Non-pigmented ciliary epithelial cell (primary cell): Measurements from ENCODE around the gene RBL2.
"Not testable (repeated sequence)": the region's sequence is repeated elsewhere in the genome, so short reads cannot be mapped to it uniquely, and the experiment has no call there.

ENCODE experiments used
- DNase-seq: peaks from one replicate; pipeline ENCODE4 v3.0.0-alpha.2; 2010; ENCODE audit warnings: low read depth

RBL2 gene, protein sequence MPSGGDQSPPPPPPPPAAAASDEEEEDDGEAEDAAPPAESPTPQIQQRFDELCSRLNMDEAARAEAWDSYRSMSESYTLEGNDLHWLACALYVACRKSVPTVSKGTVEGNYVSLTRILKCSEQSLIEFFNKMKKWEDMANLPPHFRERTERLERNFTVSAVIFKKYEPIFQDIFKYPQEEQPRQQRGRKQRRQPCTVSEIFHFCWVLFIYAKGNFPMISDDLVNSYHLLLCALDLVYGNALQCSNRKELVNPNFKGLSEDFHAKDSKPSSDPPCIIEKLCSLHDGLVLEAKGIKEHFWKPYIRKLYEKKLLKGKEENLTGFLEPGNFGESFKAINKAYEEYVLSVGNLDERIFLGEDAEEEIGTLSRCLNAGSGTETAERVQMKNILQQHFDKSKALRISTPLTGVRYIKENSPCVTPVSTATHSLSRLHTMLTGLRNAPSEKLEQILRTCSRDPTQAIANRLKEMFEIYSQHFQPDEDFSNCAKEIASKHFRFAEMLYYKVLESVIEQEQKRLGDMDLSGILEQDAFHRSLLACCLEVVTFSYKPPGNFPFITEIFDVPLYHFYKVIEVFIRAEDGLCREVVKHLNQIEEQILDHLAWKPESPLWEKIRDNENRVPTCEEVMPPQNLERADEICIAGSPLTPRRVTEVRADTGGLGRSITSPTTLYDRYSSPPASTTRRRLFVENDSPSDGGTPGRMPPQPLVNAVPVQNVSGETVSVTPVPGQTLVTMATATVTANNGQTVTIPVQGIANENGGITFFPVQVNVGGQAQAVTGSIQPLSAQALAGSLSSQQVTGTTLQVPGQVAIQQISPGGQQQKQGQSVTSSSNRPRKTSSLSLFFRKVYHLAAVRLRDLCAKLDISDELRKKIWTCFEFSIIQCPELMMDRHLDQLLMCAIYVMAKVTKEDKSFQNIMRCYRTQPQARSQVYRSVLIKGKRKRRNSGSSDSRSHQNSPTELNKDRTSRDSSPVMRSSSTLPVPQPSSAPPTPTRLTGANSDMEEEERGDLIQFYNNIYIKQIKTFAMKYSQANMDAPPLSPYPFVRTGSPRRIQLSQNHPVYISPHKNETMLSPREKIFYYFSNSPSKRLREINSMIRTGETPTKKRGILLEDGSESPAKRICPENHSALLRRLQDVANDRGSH

DNA sequence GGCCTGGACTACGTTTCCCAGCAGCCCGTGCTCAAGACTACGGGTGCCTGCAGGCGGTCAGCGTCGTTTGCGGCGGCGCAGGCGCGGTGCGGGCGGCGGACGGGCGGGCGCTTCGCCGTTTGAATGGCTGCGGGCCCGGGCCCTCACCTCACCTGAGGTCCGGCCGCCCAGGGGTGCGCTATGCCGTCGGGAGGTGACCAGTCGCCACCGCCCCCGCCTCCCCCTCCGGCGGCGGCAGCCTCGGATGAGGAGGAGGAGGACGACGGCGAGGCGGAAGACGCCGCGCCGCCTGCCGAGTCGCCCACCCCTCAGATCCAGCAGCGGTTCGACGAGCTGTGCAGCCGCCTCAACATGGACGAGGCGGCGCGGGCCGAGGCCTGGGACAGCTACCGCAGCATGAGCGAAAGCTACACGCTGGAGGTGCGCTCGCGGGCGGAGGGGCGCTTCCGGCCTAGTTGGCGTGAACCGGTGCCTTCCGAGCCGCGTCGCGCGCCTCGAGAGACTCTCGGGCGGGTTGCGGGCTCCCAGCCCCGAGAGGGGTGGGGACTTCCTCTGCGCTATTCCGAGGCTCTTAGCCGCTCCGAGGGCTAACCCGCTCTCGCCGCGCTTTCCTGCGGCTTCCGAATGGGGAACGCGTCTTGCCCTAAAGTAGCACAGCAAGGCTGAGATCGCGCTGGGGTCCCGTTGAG lies at the start of gene RBL2:
RBL2 (plus strand) TSS at position 95 of the 689 bp plus-strand sequence; CDS start at position 181, 86 bp downstream.
- no peak for DNase-seq

DNA sequence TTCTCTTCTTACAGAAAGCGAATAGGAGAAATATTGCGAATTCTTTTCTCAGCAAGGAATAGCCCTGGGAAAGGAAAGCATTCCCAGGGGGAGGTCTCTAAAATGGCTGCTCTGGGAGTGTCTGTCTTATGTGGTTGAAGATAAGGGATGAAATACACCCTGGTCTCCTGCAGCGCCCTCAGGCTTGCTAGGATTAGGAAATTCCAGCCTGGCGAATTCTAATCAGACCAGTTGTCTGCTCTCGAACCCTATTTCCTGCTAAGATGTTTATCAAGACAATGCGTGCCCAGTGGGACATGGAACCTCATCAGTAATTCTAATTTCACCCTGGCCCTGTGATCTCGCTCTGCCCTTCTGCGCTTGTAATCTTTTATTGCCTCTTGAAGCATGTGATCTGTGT lies 49.7 kb upstream of the RBL2 start:
- DNase-seq: not testable (repeated sequence)

DNA sequence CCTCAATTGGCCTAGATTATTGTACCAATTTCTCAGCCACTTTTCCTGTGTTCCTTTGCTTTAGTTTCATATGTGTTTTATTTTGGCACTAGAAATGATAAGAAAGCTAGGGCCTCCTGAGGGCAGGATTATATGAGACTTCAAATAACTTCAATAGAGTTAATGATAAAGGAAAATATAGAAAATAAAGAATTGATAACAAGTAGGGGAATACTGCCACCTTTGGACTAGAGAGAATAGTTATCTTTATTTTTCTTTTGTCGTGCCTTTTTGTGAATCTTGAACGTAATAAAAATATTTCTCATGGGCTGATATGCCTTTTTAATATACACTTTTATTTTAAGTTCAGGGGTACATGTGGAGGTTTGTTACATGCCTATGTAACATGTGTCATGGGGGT lies 29.3 kb upstream of the RBL2 start:
- no peak for DNase-seq

DNA sequence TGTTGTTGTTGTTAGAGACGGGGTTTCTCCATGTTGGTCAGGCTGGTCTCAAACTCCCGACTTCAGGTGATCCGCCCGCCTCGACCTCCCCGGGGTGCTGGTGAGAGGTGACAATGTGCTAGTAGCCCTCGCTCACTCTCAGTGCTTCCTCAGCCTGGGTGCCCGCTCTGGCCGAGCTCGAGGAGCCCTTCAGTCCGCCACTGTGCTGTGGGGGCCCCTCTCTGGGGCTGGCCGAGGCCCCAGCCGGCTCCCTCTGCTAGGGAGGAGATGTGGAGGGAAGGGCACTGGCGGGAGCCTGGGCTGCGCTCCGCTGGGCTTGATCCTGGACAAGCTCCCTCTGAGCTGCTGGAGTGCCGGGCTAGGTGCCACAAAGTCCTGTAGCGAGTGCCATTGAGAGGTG lies 21.7 kb upstream of the RBL2 start:
- DNase-seq: no peak

DNA sequence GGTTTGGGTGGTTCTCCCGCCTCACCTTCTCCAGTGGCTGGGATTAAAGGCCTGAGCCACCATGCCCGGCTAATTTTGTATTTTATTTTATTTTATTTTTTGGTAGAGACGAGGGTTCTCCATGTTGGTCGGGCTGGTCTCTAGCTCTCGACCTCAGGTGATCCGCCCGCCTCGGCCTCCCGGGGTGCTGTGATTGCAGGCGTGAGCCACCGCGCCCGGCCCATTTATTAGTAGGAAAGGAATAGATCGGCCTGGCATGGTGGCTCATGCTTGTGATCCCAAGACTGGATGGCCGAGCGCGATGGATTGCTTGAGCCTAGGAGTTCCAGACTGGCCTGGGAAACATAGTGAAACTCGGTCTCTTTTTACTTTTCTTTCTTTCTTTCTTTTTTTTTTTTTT lies 20.4 kb upstream of the RBL2 start:
- no peak for DNase-seq

DNA sequence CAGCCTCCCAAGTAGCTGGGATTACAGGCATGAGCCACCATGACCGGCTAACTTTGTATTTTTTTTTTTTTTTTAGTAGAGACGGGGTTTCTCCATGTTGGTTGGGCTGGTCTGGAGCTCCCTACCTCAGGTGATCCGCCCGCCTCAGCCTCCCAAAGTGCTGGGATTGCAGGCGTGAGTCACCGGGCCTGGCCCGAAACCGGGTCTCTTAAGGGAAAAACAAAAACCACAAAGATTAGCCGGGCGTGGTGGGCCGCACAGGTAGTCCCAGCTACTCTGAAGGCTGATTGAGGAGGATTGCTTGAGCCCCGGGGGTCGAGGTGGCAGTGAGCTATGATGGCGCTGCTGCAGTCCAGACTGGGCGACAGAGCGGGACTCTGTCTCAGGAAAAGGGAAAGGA lies 19.9 kb upstream of the RBL2 start:
- no peak for DNase-seq

DNA sequence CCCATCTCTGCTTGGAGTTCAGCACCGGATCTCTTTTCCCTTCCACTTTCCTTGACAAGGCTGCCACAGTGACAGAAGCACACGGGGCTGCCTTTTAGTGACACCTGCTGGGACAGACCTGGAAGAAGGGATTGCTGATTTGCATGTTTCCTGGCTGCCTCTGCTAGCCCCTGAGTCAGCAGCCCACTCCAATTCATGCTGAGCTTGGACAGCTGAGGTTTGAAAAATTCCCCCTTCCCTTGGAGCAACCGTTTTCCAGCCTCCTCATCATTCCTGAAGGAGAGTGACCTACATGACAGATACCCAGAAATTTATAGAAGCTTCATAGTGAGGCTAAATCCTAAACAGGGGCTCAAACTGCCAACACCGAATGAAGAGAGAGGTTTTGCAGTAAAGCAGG lies 18.8 kb upstream of the RBL2 start:
- DNase-seq: no peak

DNA sequence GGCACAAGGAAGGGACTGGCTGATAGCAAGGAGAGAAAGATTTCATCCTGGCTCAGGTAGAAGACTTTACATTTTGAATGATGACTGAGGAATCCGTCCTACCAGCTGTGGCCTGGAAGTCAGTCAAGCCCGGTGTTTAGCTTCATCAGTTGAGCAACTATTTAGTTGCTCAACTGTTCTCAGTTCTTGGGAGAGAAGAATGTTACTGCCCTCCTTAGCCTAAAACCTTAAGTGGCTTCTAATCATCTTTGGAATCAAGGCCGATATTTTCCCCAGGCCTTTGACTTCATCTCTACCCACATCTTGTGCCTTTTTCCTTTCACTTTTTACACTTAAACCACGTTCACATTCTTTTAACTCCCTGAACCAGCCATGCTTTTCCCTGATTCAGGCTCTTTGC lies 17.3 kb upstream of the RBL2 start:
- no peak for DNase-seq

DNA sequence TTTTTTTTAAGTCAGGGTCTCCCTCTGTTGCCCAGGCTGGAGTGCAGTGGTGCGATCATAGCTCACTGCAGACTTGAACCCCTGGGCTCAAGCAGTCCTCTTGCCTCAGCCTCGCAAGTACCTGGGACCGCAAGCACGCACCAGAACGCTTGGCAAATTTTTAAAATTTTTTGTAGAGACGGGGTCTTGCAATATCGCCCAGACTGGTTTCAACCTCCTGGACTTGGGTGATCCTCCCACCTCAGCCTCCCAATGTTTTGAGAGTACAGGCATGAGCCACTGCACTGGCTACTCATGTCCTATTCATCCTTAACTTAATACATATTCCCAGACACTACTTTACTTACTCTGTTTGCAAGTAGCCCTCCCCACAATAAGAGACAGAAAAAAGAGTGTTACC lies 16.3 kb upstream of the RBL2 start:
- DNase-seq: no peak

DNA sequence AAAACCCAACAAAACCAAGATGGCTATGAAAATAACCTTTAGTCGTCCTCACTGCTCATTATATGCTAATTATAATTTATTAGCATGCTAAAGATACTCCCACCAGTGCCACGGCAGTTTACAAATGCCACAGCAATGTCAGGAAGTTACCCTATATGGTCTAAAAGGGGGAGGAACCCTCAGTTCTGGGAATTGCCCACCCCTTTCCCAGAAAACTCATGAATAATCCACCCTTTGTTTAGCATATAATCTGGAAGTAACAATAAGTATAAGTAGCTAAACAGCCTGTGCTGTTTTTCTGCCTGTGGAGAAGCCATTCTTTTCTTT lies 14.9 kb upstream of the RBL2 start:
- not testable (repeated sequence) for DNase-seq

DNA sequence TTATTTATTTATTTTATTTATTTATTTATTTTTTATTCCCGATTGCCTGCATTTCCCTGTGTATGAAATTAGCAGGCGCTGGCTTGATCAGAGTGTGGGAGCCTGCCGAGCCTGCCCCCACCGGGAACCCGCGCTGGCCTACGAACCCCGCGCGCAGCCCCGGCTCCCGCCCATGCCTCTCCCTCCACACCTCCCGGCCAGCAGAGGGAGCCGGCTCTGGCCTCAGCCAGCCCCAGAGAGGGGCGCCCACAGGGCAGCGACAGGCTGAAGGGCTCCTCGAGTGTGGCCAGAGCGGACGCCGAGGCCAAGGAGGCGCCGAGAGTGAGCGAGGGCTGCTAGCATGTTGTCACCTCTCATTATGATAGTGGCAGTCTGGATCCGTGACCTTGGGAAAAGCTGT lies 13.0 kb upstream of the RBL2 start:
- DNase-seq: no peak

DNA sequence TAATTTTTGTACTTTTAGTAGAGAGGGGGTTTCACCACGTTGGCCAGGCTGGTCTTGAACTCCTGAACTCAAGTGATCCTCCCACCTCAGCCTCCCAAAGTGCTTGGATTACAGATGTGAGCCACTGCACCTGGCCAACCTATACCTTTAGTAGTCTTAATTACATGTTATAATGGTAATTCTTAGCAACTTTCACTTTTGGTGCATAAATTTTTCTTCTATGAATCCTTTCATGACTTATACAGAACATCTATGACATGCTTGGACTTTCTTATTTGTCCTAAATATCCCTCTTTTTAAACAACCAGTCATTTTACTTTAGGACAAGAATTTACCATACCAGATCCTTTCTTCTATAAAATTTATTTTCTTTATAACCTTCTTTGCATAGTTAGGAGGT lies 10.3 kb upstream of the RBL2 start:
- DNase-seq: not testable (repeated sequence)

DNA sequence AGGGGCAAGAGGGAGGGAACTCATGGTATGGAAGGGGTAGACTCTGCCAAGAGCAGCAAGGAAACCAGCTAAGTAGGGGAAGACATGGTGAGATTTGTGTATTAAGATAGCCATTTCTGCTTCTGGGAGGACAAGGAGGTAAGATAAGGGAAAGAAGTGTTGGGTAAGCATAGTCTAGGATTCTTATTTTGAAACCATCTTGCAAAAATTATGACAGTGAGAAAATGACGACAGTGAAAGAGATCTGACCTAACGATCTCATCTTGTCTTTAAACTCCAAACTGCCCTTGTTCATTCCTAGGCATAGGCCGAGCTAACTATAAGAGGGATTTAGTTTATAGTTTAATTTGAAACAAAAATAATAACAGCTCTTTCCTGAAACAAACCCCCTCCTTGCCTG lies 5.6 kb upstream of the RBL2 start:
- DNase-seq: no peak

DNA sequence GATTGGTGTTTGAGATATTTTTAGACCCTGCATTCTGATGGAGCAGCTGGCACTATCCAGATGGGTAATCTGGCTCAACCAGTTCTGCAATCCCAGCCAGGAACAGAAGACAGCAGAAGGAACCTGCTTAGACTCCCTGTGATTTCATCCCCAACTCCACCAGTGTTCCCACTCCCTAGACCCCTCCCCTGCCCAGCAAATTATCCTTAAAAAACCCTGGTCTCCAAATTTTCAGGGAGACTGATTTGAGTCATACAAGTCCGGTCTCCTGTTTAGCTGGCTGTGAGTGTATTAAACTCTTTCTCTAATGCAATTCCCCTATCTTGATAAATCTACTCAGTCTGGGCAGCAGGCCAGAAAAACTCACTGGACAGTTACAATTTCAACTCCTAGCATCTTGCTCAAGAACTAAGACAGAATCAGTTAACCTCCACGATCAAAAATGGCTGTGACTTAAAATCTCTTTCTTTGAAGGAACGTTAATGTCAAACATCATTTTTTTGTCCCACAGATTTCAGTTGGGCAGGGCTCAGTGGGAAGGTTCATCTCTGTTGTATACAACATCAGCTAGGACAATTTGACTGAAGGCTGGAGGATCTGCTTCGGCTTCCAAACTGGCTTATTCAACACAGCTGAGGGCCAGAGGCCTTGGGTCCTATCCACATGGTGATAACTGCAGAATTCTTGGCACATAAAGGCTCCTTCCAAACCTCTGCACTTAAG lies 4.9 kb upstream of the RBL2 start:
- no peak for DNase-seq

DNA sequence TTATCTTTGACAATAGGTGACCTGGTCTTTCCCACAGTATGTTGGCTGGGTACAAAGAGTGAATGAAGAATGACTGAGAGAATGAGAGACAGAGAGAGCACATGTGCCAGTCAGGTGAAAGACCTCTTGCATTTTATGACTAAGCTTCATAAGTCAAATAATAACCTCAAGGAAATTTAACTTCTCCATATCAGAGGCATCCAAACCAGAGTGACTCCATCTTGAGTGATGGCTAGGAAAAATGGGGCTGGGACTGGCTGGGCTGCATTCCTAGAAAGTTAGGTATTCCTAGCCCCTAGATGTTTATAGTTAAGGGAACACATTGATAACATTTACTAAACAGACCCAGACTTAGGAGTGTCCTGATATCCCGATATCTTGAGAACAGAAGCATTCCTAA lies 3.9 kb upstream of the RBL2 start:
- no peak for DNase-seq

DNA sequence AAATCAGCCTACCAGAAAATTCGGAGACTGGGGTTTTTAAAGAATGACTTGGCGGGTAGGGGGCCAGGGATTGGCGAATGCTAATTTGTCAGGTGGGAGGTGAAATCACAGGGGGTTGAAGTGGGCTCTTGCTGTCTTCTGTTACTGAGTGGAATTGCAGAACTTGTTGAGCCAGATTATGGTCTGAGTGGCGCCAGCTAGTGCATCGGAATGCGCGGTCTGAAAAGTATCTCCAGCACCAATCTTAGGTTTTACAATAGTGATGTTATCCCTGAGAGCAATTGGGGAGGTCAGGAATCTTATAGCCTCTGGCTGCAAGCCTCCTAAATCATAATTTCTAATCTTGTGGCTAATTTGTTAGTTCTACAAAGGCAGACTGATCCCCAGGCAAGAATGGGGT lies 762 bp upstream of the RBL2 start:
- DNase-seq: no peak

DNA sequence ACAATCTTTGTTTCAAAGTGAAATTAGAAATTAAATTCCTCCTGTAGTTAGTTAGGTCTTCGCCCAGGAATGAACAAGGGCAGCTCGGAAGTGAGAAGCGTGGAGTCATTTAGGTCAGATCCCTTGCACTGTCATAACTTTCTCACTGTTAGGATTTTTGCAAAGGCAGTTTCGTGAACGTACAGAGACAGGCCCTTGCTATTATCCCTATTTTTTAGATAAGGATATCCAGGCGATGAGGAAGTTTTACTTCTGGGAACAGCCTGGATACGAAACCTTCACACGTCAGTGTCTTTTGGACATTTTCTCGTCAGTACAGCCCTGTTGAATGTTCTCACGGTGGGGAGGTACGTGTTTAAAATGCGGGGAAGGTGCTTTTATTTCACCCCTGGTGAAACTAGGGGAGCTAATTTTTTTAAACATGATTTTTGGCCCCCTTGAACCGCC lies 318 bp upstream of the RBL2 start:
- DNase-seq: no peak

DNA sequence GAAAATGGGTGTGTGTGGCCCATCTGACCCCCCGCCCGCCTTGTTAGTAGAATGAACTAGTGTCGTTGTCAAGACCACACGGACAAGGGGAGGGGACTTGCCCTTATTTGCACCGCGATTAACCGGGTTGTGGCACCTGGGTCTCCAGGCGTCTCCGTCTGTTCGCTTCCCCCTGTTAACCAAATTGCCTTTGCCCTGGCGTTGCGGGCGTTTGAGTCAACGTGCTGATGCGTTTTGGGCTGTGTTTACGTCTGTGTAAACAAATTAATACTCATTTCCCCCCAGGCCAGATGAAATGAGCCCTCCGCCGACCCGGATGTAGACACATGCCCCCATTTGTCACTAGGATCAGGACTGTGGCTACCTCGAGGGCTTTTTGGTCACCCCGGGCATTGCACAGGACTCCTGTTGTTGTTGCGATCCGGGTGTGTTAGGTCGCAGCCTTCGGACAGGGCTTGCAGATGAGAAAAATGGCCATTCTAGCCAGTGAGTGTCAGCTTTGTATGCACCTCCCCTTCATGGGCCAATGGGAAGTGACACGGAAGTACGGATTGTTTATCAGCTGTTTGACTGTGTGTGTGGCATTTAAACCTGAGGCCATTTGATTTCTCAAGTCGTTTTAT lies 906 bp downstream of the RBL2 start:
- peak; percentile 59 for DNase-seq

DNA sequence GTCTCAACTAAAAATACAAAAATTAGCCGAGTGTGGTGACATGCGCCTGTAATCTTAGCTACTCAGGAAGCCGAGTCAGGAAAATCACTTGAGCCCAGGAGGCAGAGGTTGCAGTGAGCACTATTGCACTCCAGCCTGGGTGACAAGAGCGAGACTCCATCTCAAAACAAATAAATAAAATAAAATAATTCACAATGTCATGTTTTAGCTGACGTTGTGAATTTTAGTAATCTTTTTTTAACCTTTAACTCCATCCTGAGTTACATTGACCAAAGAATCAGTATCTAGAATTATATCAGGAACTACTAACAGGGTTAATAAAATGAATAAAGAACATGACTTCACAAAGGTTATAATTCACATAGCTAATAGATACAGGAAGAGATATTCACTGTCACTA lies 5.9 kb downstream of the RBL2 start:
- DNase-seq: no peak

DNA sequence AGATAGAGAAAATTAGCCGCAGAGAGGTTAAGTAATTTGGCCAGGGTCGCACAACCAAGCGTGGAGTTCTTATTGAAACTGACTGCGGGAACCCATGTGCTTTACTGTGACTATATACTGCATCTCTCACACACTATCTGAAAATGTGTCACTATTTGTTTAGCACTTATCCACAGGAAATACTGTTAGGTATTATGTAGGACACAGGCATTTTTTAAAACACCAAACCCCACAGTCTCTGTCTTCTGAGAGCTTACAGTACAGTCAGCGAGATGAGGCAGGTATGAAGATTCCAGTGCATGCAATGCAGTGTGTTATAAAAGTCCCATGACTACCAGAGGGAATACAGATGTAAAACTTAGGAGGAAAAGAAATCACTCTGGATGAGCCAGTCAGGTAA lies 11.3 kb downstream of the RBL2 start:
- DNase-seq: no peak

DNA sequence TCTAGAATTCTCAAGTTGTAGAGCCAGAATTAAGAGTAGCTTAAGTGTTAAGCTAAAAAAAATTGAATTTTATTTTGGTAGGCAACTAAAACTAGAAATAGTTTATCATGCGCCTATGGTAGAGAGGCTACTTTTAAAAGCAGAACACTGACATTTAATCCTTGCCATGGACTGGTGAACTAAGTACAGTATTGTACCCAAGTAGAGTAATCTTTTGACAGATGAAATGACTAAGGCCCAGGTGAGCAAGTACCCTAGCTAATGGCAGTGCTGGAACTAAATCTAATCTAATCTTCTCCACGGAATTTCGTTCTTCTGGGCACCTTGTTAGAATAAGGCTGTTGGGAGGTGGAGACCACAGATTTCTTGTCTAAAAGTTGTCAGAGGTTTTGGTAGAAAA lies 11.8 kb downstream of the RBL2 start:
- no peak for DNase-seq
